GM18861 (cell line): ENCODE measurements around the gene AQP1.

ENCODE experiments used
- ATAC-seq: cut with Tn5 transposase; IDR thresholded peaks from one replicate; pipeline ENCODE4 v1.9.1; 2021; ENCODE audit not compliant: unreplicated experiment

AQP1 gene

DNA sequence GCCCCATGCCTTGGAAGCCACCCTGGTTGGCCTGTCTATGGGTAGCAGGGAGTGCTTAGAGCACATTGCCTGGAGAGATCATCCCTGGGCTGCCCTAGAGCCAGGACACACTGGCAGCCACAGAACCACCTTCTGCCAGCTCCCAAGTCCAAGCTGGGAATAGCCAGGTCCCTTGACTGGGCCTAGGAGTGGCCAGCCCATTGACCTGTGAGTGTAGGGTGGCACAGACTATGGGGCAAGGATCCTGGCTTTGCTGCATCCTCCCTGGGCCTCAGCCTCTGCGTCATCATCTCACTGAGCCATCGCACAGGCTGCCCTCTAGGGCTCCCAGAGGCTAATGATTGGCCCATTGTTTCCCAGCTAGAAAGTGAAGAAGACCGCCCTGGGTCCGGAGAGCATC, 7.0 kb downstream of the AQP1 start:
- ATAC-seq = no peak

DNA sequence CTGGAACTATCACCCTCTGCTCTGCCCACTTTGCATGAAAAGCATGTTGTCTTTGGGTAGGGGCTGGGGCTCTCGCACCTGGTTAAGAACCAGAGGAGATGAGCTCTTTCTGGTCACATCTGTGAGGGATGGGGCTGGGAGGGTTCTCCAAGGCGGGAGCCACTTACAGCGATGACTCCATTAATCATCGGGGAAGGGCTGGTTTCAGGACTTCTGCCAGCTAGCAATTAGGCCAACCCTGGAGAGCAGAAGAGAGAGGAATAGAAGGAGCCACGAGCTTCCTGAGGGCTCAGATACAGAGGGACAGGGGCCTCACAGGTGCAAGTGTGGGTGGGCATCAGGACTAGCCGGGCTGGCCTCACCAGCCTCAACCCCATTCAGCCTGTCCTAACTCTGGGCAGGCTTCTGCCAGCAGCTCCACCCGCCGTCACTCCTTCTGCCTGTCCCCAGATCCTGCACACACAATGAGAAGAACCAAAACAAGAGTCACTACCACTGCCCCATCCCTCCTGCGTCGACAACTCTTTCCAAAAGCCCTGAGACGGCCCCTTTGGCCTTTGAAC, 8.4 kb downstream of the AQP1 start:
- ATAC-seq = no peak

- ATAC-seq = no peak
Observed at GRCh38 chr7:30920584-30921539, 9.2 kb downstream of the AQP1 start.

DNA sequence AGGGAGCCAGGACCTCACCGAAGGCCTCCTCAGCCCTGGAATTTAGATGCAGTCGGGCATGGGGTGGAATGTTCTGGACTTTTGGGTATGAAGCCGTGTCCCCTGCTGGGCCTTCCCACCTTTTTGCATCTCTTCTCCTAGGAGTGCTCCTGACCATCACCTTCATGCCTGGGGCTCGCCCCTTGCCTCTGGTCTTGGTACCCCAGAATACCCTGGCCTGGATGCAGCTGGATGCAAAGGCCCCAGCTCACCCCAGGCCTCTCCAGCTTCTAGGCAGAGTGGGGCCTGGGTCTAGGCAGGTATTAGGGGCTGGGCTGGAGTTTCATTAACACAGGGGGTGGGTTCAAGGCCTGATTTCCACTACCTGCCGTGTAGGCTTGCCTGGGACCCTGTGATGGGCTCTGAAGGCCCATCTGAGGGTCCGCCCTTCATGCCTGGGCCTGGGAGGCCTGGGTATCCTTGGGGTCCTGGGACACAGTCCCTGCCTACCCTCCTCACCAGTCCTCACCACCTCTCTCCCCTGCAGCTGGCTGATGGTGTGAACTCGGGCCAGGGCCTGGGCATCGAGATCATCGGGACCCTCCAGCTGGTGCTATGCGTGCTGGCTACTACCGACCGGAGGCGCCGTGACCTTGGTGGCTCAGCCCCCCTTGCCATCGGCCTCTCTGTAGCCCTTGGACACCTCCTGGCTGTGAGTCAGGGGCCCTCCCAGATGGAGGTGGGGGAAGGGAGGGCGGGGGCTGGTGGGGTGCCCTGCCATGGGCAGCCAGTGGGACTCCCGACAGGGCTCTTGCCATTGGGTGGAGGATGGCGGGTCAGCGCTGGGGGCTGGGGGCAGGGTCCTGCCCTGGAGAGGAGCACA, 10.1 kb downstream of the AQP1 start:
- no peak for ATAC-seq

- no peak for ATAC-seq
Observed at GRCh38 chr7:30922596-30922995, 10.9 kb downstream of the AQP1 start.

- no peak for ATAC-seq
Observed at GRCh38 chr7:30923009-30923773, 11.5 kb downstream of the AQP1 start.

DNA sequence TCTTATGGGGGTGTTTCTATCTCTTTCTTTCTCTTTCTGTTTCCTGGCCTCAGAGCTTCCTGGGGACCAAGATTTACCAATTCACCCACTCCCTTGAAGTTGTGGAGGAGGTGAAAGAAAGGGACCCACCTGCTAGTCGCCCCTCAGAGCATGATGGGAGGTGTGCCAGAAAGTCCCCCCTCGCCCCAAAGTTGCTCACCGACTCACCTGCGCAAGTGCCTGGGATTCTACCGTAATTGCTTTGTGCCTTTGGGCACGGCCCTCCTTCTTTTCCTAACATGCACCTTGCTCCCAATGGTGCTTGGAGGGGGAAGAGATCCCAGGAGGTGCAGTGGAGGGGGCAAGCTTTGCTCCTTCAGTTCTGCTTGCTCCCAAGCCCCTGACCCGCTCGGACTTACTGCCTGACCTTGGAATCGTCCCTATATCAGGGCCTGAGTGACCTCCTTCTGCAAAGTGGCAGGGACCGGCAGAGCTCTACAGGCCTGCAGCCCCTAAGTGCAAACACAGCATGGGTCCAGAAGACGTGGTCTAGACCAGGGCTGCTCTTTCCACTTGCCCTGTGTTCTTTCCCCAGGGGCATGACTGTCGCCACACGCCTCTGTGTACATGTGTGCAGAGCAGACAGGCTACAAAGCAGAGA, 12.2 kb downstream of the AQP1 start:
- no peak for ATAC-seq

GRCh38 chr7:30924624-30925023, 13.0 kb downstream of the AQP1 start:
- no peak for ATAC-seq

DNA sequence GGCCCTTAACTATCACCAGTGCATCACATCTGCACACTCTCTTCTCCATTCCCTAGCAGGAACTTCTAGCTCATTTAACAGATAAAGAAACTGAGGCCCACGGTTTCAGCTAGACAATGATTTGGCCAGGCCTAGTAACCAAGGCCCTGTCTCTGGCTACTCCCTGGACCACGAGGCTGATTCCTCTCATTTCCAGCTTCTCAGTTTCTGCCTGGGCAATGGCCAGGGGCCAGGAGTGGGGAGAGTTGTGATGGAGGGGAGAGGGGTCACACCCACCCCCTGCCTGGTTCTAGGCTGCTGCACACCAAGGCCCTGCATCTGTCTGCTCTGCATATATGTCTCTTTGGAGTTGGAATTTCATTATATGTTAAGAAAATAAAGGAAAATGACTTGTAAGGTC, 13.5 kb downstream of the AQP1 start:
- no peak for ATAC-seq

- no peak for ATAC-seq
Observed at GRCh38 chr7:30925913-30926312, 14.3 kb downstream of the AQP1 start.

DNA sequence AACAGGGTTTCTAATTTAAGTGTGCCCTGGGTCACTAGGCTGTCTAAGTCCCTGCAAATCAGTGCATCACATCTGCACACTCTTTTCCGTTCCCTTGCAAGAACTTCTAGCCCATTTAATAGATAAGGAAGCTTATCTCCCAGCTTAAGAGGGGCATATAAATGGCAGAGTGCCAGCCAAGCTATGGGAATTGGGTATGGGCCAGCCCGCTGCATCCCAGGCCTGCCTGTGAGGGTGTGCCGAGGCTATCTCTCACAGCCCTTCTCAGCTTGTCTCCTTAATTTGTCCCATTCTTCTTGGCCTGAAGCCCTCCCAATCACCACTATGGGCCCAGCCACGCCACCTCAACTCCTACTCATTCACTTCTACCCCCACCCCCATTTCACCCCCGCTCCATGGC, 14.7 kb downstream of the AQP1 start:
- ATAC-seq = no peak

DNA sequence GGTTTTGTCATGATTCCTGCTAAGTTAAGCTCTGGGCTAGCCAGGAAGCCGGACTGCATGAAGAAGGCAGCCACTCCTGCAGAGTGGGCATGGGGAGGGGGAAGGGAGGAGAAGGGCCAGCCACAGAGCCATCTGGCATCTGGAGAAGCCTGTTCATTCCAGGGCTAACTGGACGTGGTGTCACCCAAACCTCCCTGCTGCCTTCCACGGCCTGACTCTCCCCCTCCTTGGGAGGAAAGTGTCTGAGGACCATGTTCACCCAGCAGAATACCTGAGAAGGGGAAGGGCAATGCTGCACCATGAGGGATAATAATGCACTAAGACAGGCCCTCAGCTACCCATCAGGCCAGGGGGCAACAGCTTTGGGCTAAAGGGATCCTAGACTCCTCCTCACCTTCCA, 15.4 kb downstream of the AQP1 start:
- ATAC-seq = no peak

- no peak for ATAC-seq
Observed at GRCh38 chr7:30927559-30927958, 15.9 kb downstream of the AQP1 start.

DNA sequence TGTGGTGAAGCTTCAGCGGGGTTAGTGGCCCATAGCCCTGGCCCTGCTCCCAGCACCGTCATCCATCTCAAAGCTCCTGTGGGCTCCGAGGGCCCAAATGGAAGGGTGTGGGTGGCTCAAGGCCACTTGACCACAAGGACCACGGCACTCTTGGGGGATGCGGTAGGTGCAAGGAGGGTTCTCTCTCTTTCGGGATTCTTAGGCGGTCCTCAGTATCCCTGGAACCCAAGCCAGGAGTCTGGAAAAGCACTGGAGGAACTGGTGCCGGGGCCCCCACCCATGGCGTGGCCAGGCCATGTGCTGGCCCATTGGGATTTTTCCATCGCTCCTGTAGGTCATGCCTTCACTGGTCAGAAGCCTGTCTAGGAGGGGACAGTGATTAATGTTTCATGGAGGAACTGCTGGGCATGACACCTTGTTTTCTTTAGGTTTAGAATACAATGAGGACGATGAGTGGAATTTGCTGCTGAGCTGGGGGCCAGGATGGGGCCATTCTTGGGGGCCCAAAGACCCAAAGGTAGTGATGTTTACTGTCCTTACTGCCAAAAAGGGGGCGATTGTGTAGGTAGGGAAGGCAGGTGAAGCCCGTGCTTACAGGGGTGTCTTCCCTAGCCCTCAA, 16.7 kb downstream of the AQP1 start:
- no peak for ATAC-seq

GRCh38 chr7:30929686-30930085, 18.0 kb downstream of the AQP1 start:
- ATAC-seq = no peak

GRCh38 chr7:30930621-30931020, 19.0 kb downstream of the AQP1 start:
- ATAC-seq = no peak

GRCh38 chr7:30931161-30931928, 19.7 kb downstream of the AQP1 start:
- ATAC-seq = no peak

DNA sequence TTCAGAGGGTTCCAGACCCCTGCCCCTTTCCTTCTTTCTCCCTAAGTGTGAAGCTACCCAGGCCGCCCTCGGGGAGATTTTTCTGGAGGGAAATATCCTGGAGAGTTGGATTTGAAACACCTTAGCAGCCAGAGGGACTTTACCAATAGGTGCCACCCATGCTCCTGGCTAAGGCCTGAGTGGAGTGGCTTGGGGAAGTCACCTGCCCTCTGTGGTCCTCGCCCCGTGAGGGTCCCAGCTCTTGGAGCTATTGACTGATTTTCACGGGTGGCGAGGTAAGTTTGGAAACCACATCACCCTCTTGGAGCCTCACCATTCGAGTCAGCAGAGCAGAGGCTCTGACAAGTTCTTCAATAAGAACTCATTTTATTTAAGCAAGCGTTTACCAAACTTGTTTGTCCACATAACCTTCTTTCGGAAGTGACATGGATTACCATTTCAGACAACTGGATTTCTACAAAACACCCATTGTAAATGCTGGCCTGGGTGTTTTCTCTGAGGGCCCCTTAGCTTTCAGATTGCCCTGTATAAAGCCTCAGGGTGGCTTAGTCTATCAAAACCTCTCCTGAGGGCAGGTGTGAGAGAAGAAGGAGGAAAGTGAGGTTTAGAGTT, 20.4 kb downstream of the AQP1 start:
- no peak for ATAC-seq

DNA sequence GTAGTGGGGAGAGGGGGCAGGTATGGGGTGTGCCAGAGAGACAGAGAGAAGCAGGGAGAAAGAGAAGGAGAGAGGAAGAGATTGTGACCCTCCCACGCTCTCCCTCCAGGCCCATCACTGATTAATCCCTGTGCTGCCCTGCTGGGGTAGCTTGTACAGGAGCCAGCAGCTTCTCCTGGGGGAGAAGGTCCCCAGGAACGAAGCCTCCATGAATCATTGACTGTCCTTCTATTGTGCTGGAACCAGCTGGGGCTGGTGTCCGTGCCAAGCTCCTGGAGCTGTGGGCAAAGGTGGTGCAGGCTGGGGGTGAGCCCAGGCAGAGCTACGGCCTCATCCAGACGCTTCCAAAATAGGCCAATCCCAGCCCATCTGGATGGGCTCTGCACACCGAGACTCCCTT, 20.9 kb downstream of the AQP1 start:
- no peak for ATAC-seq
